ENCODE measurements around the gene CRYL1. TPM values are rescaled to one million over a fixed set of nuclear protein-coding genes. Genes with fewer than 3 reads are reported as not detected.

Gene CRYL1
- total and polyA plus RNA-seq, 2 experiments from 2014 or later: 11.3 to 16.1 TPM

GRCh38 chr13:20359335-20359734, 166.3 kb downstream of the CRYL1 start:
- no peaks in the 10 kb centered on the region for H4K20me1 ChIP-seq (ENCODE audit: insufficient read depth)
- no peaks in the 10 kb centered on the region for H3K79me2 ChIP-seq (ENCODE audit: insufficient read depth)
- no peaks in the 10 kb centered on the region for H3K9me3 ChIP-seq (ENCODE audit: low read depth)
- H3K4me3 ChIP-seq: no peak overlapping the region
- peaks cover 19% of the 10 kb centered on the region for H3K4me1 ChIP-seq (ENCODE audit: insufficient read depth)
- H3K27ac ChIP-seq: peak overlapping the region; percentile 10; the same call in 1 of the 2 replicates
- H3K9ac ChIP-seq: no peak overlapping the region
- H3K9me2 ChIP-seq (ENCODE audit: insufficient read depth): no peaks in the 10 kb centered on the region
- peak; percentile 94 for DNase-seq
- H2AFZ ChIP-seq: no peak overlapping the region
- in situ Hi-C loops (cut with MboI): no loop called here
- H3F3A ChIP-seq (ENCODE audit: insufficient read depth): peaks cover 13% of the 10 kb centered on the region
- no peaks in the 10 kb centered on the region for H3K27me3 ChIP-seq (replicated peaks; ENCODE audit: insufficient read depth)
- no peak overlapping the region for H3K4me2 ChIP-seq (ENCODE audit: unreplicated experiment)
- no peaks in the 10 kb centered on the region for H3K36me3 ChIP-seq (ENCODE audit: low read depth)
- whole genome bisulfite sequencing, 2 experiments (ENCODE audit: low coverage in 1 of 2, low lambda C conversion rate in 2 of 2, missing lambda C conversion rate in 2 of 2): 2 to 3% methylated on average over 5 of the region's 5 CpGs
- no peak for TF ChIP-seq EZH2 (IDR thresholded peaks at IDR 0.05; ENCODE audit: insufficient read depth, poor library complexity, severe bottlenecking)
- TF ChIP-seq EZH2phosphoT487 (IDR thresholded peaks at IDR 0.05; ENCODE audit: insufficient read depth, low read depth): no peak

GRCh38 chr13:20358022-20358421, 167.6 kb downstream of the CRYL1 start:
- no peak for TF ChIP-seq EZH2phosphoT487 (IDR thresholded peaks at IDR 0.05; ENCODE audit: insufficient read depth, low read depth)
- no peak for TF ChIP-seq EZH2 (IDR thresholded peaks at IDR 0.05; ENCODE audit: insufficient read depth, poor library complexity, severe bottlenecking)
- Histone ChIP-seq H3K4me2 (ENCODE audit: unreplicated experiment) (no peak overlapping the region), H3K4me1 (ENCODE audit: insufficient read depth) (peaks cover 20% of the 10 kb centered on the region), H4K20me1 (ENCODE audit: insufficient read depth) (no peaks in the 10 kb centered on the region), H3K9me3 (ENCODE audit: low read depth) (no peaks in the 10 kb centered on the region), H3K4me3 (no peak overlapping the region), H3F3A (ENCODE audit: insufficient read depth) (peaks cover 13% of the 10 kb centered on the region), H3K36me3 (ENCODE audit: low read depth) (no peaks in the 10 kb centered on the region), H3K27ac (no peak overlapping the region), H2AFZ (no peak overlapping the region), H3K9ac (no peak overlapping the region), H3K79me2 (ENCODE audit: insufficient read depth) (no peaks in the 10 kb centered on the region), H3K27me3 (replicated peaks; ENCODE audit: insufficient read depth) (no peaks in the 10 kb centered on the region), H3K9me2 (ENCODE audit: insufficient read depth) (no peaks in the 10 kb centered on the region)
- 83% methylated on average over 6 to 8 of the region's 8 CpGs for WGBS, 2 experiments (ENCODE audit: low coverage in 1 of 2, low lambda C conversion rate in 2 of 2, missing lambda C conversion rate in 2 of 2)
- DNase-seq: no peak
- in situ Hi-C loops (cut with MboI): no loop called here

GRCh38 chr13:20356444-20356843, 169.2 kb downstream of the CRYL1 start:
- in situ Hi-C loops (cut with MboI): no loop called here
- H3K4me3 ChIP-seq: no peak overlapping the region
- H3K4me1 ChIP-seq (ENCODE audit: insufficient read depth): peaks cover 31% of the 10 kb centered on the region
- no peaks in the 10 kb centered on the region for H3K27me3 ChIP-seq (replicated peaks; ENCODE audit: insufficient read depth)
- no peak overlapping the region for H3K9ac ChIP-seq
- no peak overlapping the region for H3K27ac ChIP-seq
- no peaks in the 10 kb centered on the region for H3K9me2 ChIP-seq (ENCODE audit: insufficient read depth)
- no peaks in the 10 kb centered on the region for H3K36me3 ChIP-seq (ENCODE audit: low read depth)
- no peak overlapping the region for H2AFZ ChIP-seq
- H3K9me3 ChIP-seq (ENCODE audit: low read depth): no peaks in the 10 kb centered on the region
- no peak for DNase-seq
- H3K4me2 ChIP-seq (ENCODE audit: unreplicated experiment): no peak overlapping the region
- peaks cover 19% of the 10 kb centered on the region for H3F3A ChIP-seq (ENCODE audit: insufficient read depth)
- no peaks in the 10 kb centered on the region for H3K79me2 ChIP-seq (ENCODE audit: insufficient read depth)
- WGBS, 2 experiments (ENCODE audit: low coverage in 1 of 2, low lambda C conversion rate in 2 of 2, missing lambda C conversion rate in 2 of 2): 27 to 33% methylated on average over 7 of the region's 7 CpGs
- TF ChIP-seq EZH2 (IDR thresholded peaks at IDR 0.05; ENCODE audit: insufficient read depth, poor library complexity, severe bottlenecking) (no peak), EZH2phosphoT487 (IDR thresholded peaks at IDR 0.05; ENCODE audit: insufficient read depth, low read depth) (no peak)
- H4K20me1 ChIP-seq (ENCODE audit: insufficient read depth): no peaks in the 10 kb centered on the region

GRCh38 chr13:20354722-20355121, 170.9 kb downstream of the CRYL1 start:
- TF ChIP-seq EZH2phosphoT487 (IDR thresholded peaks at IDR 0.05; ENCODE audit: insufficient read depth, low read depth) (no peak), EZH2 (IDR thresholded peaks at IDR 0.05; ENCODE audit: insufficient read depth, poor library complexity, severe bottlenecking) (no peak)
- peaks cover 32% of the 10 kb centered on the region for H3K4me1 ChIP-seq (ENCODE audit: insufficient read depth)
- in situ Hi-C loops (cut with MboI): no loop called here
- H3K36me3 ChIP-seq (ENCODE audit: low read depth): no peaks in the 10 kb centered on the region
- H3K79me2 ChIP-seq (ENCODE audit: insufficient read depth): no peaks in the 10 kb centered on the region
- peaks cover 19% of the 10 kb centered on the region for H3F3A ChIP-seq (ENCODE audit: insufficient read depth)
- no peak overlapping the region for H3K4me3 ChIP-seq
- H3K9me3 ChIP-seq (ENCODE audit: low read depth): no peaks in the 10 kb centered on the region
- no peak overlapping the region for H2AFZ ChIP-seq
- no peak overlapping the region for H3K9ac ChIP-seq
- no peaks in the 10 kb centered on the region for H3K27me3 ChIP-seq (replicated peaks; ENCODE audit: insufficient read depth)
- H3K9me2 ChIP-seq (ENCODE audit: insufficient read depth): no peaks in the 10 kb centered on the region
- no peak for DNase-seq
- WGBS, 2 experiments (ENCODE audit: low coverage in 1 of 2, low lambda C conversion rate in 2 of 2, missing lambda C conversion rate in 2 of 2): 98 to 100% methylated on average over 3 of the region's 3 CpGs
- no peaks in the 10 kb centered on the region for H4K20me1 ChIP-seq (ENCODE audit: insufficient read depth)
- no peak overlapping the region for H3K27ac ChIP-seq
- H3K4me2 ChIP-seq (ENCODE audit: unreplicated experiment): no peak overlapping the region

- no peak for TF ChIP-seq EZH2 (IDR thresholded peaks at IDR 0.05; ENCODE audit: insufficient read depth, poor library complexity, severe bottlenecking)
- H3K79me2 ChIP-seq (ENCODE audit: insufficient read depth): no peaks in the 10 kb centered on the region
- in situ Hi-C loops (cut with MboI): no loop called here
- WGBS, 2 experiments (ENCODE audit: low coverage in 1 of 2, low lambda C conversion rate in 2 of 2, missing lambda C conversion rate in 2 of 2): 69 to 70% methylated on average over 2 of the region's 2 CpGs
- peak; percentile 81 for DNase-seq
- H3K4me2 ChIP-seq (ENCODE audit: unreplicated experiment): no peak overlapping the region
- H3K4me3 ChIP-seq: no peak overlapping the region
- no peaks in the 10 kb centered on the region for H4K20me1 ChIP-seq (ENCODE audit: insufficient read depth)
- no peak overlapping the region for H2AFZ ChIP-seq
- no peaks in the 10 kb centered on the region for H3K9me2 ChIP-seq (ENCODE audit: insufficient read depth)
- peaks cover 26% of the 10 kb centered on the region for H3K4me1 ChIP-seq (ENCODE audit: insufficient read depth)
- H3K9ac ChIP-seq: no peak overlapping the region
- H3K27me3 ChIP-seq (replicated peaks; ENCODE audit: insufficient read depth): no peaks in the 10 kb centered on the region
- H3F3A ChIP-seq (ENCODE audit: insufficient read depth): peaks cover 18% of the 10 kb centered on the region
- H3K9me3 ChIP-seq (ENCODE audit: low read depth): no peaks in the 10 kb centered on the region
- no peak overlapping the region for H3K27ac ChIP-seq
- no peaks in the 10 kb centered on the region for H3K36me3 ChIP-seq (ENCODE audit: low read depth)
These were observed 171.7 kb downstream of the CRYL1 start for GRCh38 chr13:20353973-20354372.

Small RNAs within 50 kb of the gene (microRNA-seq; reads per million reads assigned to microRNA genes)
- not detected for gene MIR4499 (ENCODE audit: borderline number of aligned reads)

Small RNAs within 50 kb of the gene (small RNA-seq; reads per million reads assigned to genes)
- not detected for gene MIR4499 (ENCODE audit: low read depth, low replicate concordance)

Other genes starting within 250 kb of the CRYL1 start
- 5.6 and 10.3 TPM in 2 replicates for gene IFT88, start 41.3 kb upstream of the CRYL1 start, total RNA-seq (2014; rRNA removed; shearing (Covaris generic))
- 10.9 and 11.4 TPM in 2 replicates for gene IFT88, start 41.3 kb upstream of the CRYL1 start, polyA plus RNA-seq (2016; fragmentation: Nextera tagmentation; extraction: Ambion mirVana)
- gene IL17D, start 177.8 kb upstream of the CRYL1 start, total RNA-seq (2014; rRNA removed; shearing (Covaris generic)): 0.54 TPM in 1 of 2 replicates, not detected in the other
- gene IL17D, start 177.8 kb upstream of the CRYL1 start, polyA plus RNA-seq (2016; fragmentation: Nextera tagmentation; extraction: Ambion mirVana): 0.28 and 0.51 TPM in 2 replicates
- gene EEF1AKMT1, start 248.1 kb upstream of the CRYL1 start, total RNA-seq (2014; rRNA removed; shearing (Covaris generic)): 9.1 and 13.7 TPM in 2 replicates
- 23.0 and 23.1 TPM in 2 replicates for gene EEF1AKMT1, start 248.1 kb upstream of the CRYL1 start, polyA plus RNA-seq (2016; fragmentation: Nextera tagmentation; extraction: Ambion mirVana)

Measured in GM23248 (cell line).